OCI-LY1 (cell line): ENCODE data around the gene NUCB2.

ENCODE experiments used
- H2AFZ ChIP-seq: fragments of 200-600 bp; sonication (generic), shearing (Covaris generic); 2 replicates; pipeline ENCODE4 v1.6.0; 2014; ENCODE audit warnings: antibody characterized with exemption, mild to moderate bottlenecking, low read length
- H3F3A ChIP-seq: fragments of 200-600 bp; sonication (generic), shearing (Covaris generic); 2 replicates; pipeline ENCODE4 v1.6.0; 2014; ENCODE audit warnings: mild to moderate bottlenecking, antibody characterized with exemption, low read length, moderate library complexity; ENCODE audit not compliant: insufficient read depth
- H3K27ac ChIP-seq: fragments of 200-600 bp; sonication (generic); 2 replicates; pipeline ENCODE4 v1.5.1; 2014; ENCODE audit warnings: low read length, mixed run types, mild to moderate bottlenecking, low read depth; ENCODE audit not compliant: poor library complexity, severe bottlenecking
- H3K27me3 ChIP-seq: fragments of 200-600 bp; sonication (generic); 2 replicates; pipeline ENCODE4 v1.6.0; 2014; ENCODE audit warnings: antibody characterized with exemption, mild to moderate bottlenecking, low read length, moderate library complexity; ENCODE audit not compliant: insufficient read depth
- H3K36me3 ChIP-seq: fragments of 200-600 bp; sonication (generic); 2 replicates; pipeline ENCODE4 v1.6.1; 2014; ENCODE audit warnings: mild to moderate bottlenecking, antibody characterized with exemption, low read length, moderate library complexity, mixed read lengths; ENCODE audit not compliant: insufficient read depth
- H3K4me1 ChIP-seq: fragments of 200-600 bp; sonication (generic); 2 replicates; pipeline ENCODE4 v1.5.1; 2014; ENCODE audit warnings: mild to moderate bottlenecking, low read length, moderate library complexity; ENCODE audit not compliant: insufficient read depth, severe bottlenecking
- H3K4me2 ChIP-seq: fragments of 200-600 bp; sonication (generic), shearing (Covaris generic); 2 replicates; pipeline ENCODE4 v1.6.1; 2014; ENCODE audit warnings: low read length
- H3K4me3 ChIP-seq: fragments of 200-600 bp; sonication (generic); 2 replicates; pipeline ENCODE4 v1.5.1; 2014; ENCODE audit warnings: low read length, low read depth, mild to moderate bottlenecking, mixed read lengths; ENCODE audit not compliant: poor library complexity, severe bottlenecking
- H3K79me2 ChIP-seq: fragments of 200-600 bp; shearing (Covaris generic); 2 replicates; pipeline ENCODE4 v1.6.1; 2016; ENCODE audit warnings: mixed run types, low read length, mixed read lengths; ENCODE audit not compliant: insufficient read depth
- H3K9ac ChIP-seq: fragments of 200-600 bp; sonication (generic), shearing (Covaris generic); 2 replicates; pipeline ENCODE4 v1.6.1; 2014; ENCODE audit warnings: mild to moderate bottlenecking, low read length, mixed read lengths
- H3K9me2 ChIP-seq: fragments of 200-600 bp; sonication (generic), shearing (Covaris generic); 2 replicates; pipeline ENCODE4 v1.6.1; 2014; ENCODE audit warnings: low read depth, mild to moderate bottlenecking, low read length, mixed read lengths
- H3K9me3 ChIP-seq: fragments of 200-600 bp; shearing (Covaris generic); 2 replicates; pipeline ENCODE4 v1.6.1; 2014; ENCODE audit warnings: low read length, mixed read lengths
- H4K20me1 ChIP-seq: fragments of 200-600 bp; sonication (generic), shearing (Covaris generic); 2 replicates; pipeline ENCODE4 v1.6.0; 2016; ENCODE audit warnings: mild to moderate bottlenecking, low read length; ENCODE audit not compliant: insufficient read depth
- EZH2 ChIP-seq: fragments of 200-600 bp; sonication (generic), shearing (Covaris generic); IDR thresholded peaks from 2 replicates; pipeline ENCODE4 v1.8.0; 2017; ENCODE audit warnings: borderline replicate concordance, mixed run types, mild to moderate bottlenecking, antibody characterized with exemption, low read length, moderate library complexity, mixed read lengths
- TF ChIP-seq, protein P1 (sequence below): fragments of 200-600 bp; sonication (generic), shearing (Covaris generic); IDR thresholded peaks from 2 replicates; pipeline ENCODE4 v1.5.1; 2017; ENCODE audit warnings: mild to moderate bottlenecking, antibody characterized with exemption, low read length, moderate library complexity, mixed read lengths

The NUCB2 gene

DNA sequence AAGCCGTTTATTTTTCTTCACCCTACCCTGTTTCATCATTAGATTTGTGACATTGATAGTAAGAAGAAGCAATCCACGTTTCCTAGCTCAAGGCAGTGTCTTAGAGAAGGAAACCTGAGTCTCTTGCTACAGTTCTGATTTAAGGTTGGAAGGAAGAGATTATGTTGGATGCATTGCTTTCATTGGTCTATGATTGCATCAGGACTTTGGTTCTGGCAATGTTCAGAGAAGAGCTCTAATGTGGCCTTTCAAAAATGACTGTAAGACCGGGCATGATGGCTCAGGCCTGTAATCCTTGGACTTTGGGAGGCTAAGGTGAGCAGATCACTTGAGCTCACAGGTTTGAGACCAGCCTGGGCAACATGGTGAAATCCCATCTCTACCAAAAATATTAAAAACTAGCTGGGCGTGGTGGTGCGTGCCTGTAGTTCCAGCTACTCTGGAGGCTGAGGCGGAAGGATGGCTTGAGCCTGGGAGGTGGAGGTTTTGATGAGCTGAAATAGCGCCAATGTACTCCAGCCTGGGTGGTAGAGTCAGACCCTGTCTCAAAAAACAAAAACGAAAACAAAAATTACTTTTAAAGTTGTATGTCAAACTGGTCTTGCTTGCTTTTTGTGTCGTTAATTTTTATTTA is 4.1 kb downstream of the NUCB2 start:
- Histone ChIP-seq H3K27me3 (no peaks in the 10 kb centered on the region), H3K36me3 (peaks cover 22% of the 10 kb centered on the region), H3K4me1 (peaks cover 18% of the 10 kb centered on the region), H3K9me2 (no peaks in the 10 kb centered on the region), H3K4me2 (no peak overlapping the region), H3K79me2 (peaks cover 34% of the 10 kb centered on the region), H3K4me3 (no peak overlapping the region), H3K9me3 (no peaks in the 10 kb centered on the region), H3K27ac (no peak overlapping the region), H3F3A (no peaks in the 10 kb centered on the region), H3K9ac (no peak overlapping the region), H4K20me1 (no peaks in the 10 kb centered on the region), H2AFZ (no peak overlapping the region)
- no peak for TF ChIP-seq EZH2
- TF ChIP-seq, protein P1, sequence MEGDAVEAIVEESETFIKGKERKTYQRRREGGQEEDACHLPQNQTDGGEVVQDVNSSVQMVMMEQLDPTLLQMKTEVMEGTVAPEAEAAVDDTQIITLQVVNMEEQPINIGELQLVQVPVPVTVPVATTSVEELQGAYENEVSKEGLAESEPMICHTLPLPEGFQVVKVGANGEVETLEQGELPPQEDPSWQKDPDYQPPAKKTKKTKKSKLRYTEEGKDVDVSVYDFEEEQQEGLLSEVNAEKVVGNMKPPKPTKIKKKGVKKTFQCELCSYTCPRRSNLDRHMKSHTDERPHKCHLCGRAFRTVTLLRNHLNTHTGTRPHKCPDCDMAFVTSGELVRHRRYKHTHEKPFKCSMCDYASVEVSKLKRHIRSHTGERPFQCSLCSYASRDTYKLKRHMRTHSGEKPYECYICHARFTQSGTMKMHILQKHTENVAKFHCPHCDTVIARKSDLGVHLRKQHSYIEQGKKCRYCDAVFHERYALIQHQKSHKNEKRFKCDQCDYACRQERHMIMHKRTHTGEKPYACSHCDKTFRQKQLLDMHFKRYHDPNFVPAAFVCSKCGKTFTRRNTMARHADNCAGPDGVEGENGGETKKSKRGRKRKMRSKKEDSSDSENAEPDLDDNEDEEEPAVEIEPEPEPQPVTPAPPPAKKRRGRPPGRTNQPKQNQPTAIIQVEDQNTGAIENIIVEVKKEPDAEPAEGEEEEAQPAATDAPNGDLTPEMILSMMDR, result no peak

DNA sequence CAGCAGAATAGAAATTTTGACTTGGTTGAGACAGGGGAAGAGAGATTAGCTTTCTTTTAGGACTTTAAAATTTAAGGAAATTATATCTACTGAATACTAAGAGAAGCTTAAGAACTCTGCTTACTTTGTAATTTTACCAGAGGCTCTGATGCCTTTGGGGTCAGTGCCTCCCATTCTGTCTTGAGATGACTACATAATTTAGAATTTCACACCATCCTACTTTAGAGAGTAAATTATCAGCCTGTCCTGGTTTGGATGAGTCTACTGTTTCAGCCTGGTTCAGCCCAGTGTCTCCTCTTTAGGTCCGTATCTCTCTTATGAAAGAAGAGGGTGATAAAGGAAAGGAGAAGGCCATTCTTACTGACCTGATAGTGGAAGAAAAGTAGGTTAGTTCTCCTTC is 9.8 kb downstream of the NUCB2 start:
- H2AFZ ChIP-seq, result no peak overlapping the region
- no peaks in the 10 kb centered on the region for H4K20me1 ChIP-seq
- H3K27me3 ChIP-seq, result no peaks in the 10 kb centered on the region
- H3F3A ChIP-seq, result no peaks in the 10 kb centered on the region
- peaks cover 49% of the 10 kb centered on the region for H3K36me3 ChIP-seq
- H3K27ac ChIP-seq, result no peak overlapping the region
- TF ChIP-seq, protein P1, result no peak
- TF ChIP-seq EZH2, result no peak
- H3K4me2 ChIP-seq, result no peak overlapping the region
- no peaks in the 10 kb centered on the region for H3K4me1 ChIP-seq
- H3K9ac ChIP-seq, result no peak overlapping the region
- peaks cover 6% of the 10 kb centered on the region; the same call in 1 of the 2 replicates for H3K79me2 ChIP-seq
- no peaks in the 10 kb centered on the region for H3K9me2 ChIP-seq
- no peak overlapping the region for H3K4me3 ChIP-seq
- no peaks in the 10 kb centered on the region for H3K9me3 ChIP-seq

DNA sequence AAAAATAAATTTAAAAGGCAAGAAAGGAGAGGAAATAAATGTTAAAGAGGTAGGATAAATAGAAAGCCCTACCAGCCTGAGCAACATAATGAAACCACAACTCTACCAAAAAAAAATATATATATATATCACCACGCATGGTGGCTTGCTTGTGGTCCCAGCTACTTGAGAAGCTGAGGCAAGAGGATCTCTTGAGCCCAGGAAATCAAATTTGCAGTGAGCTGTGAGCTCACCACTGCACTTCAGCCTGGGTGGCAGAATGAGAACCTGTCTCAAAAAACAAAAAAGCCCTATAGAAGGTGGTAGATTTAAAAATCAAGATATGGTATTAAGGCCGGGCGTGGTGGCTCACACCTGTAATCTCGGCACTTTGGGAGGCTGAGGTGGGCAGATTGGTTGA is 10.5 kb downstream of the NUCB2 start:
- Histone ChIP-seq H3K4me1 (no peaks in the 10 kb centered on the region), H3K4me3 (no peak overlapping the region), H3F3A (no peaks in the 10 kb centered on the region), H3K9ac (no peak overlapping the region), H3K36me3 (peaks cover 52% of the 10 kb centered on the region), H3K79me2 (no peaks in the 10 kb centered on the region; the same call in 1 of the 2 replicates), H4K20me1 (no peaks in the 10 kb centered on the region), H3K9me3 (no peaks in the 10 kb centered on the region), H3K27ac (no peak overlapping the region), H3K27me3 (no peaks in the 10 kb centered on the region), H3K9me2 (no peaks in the 10 kb centered on the region), H3K4me2 (no peak overlapping the region), H2AFZ (no peak overlapping the region)
- TF ChIP-seq EZH2, result no peak
- TF ChIP-seq, protein P1, result no peak
